Epithelial cell of esophagus (primary cell): ENCODE data around the gene HCFC1.

ENCODE experiments used
- DNase-seq: peaks from one replicate; pipeline ENCODE4 v3.0.0; 2010; ENCODE audit warnings: low read depth
- H3K4me3 ChIP-seq: 2 replicates; pipeline ENCODE4 v1.5.1; 2011; ENCODE audit warnings: mild to moderate bottlenecking, low read length, control low read depth
- TF ChIP-seq, protein P1 (sequence below): IDR thresholded peaks from 2 replicates; pipeline ENCODE4 v1.5.1; 2011; ENCODE audit warnings: low read depth, mild to moderate bottlenecking, low read length, control low read depth, inconsistent platforms; ENCODE audit not compliant: insufficient read depth; ENCODE audit errors: missing control alignments

Gene HCFC1

DNA sequence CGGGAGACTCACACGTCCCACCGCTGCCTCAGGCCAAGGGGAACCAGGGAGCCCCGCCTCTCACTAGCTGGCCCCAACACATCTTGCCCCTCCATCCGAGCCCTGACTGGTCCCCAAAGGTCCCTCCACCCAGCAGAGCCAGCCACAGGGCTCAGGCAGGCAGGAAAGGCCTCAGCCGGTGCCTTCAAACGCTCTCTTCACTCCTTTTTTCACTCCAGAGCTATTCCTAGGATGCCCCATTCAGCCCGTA, 44.0 kb downstream of the HCFC1 start:
- no peak for DNase-seq
- H3K4me3 ChIP-seq: peak overlapping the region; percentile 55
- TF ChIP-seq, protein P1, sequence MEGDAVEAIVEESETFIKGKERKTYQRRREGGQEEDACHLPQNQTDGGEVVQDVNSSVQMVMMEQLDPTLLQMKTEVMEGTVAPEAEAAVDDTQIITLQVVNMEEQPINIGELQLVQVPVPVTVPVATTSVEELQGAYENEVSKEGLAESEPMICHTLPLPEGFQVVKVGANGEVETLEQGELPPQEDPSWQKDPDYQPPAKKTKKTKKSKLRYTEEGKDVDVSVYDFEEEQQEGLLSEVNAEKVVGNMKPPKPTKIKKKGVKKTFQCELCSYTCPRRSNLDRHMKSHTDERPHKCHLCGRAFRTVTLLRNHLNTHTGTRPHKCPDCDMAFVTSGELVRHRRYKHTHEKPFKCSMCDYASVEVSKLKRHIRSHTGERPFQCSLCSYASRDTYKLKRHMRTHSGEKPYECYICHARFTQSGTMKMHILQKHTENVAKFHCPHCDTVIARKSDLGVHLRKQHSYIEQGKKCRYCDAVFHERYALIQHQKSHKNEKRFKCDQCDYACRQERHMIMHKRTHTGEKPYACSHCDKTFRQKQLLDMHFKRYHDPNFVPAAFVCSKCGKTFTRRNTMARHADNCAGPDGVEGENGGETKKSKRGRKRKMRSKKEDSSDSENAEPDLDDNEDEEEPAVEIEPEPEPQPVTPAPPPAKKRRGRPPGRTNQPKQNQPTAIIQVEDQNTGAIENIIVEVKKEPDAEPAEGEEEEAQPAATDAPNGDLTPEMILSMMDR: no peak

- H3K4me3 ChIP-seq: peak overlapping the region; percentile 55
- TF ChIP-seq, protein P1: no peak
- peak; percentile 11 for DNase-seq
These were observed 44.6 kb downstream of the HCFC1 start for GRCh38 chrX:153926858-153927671.

- no peak for DNase-seq
- TF ChIP-seq, protein P1: no peak
- H3K4me3 ChIP-seq: no peak overlapping the region
These were observed 45.1 kb downstream of the HCFC1 start for GRCh38 chrX:153926552-153926857.

DNA sequence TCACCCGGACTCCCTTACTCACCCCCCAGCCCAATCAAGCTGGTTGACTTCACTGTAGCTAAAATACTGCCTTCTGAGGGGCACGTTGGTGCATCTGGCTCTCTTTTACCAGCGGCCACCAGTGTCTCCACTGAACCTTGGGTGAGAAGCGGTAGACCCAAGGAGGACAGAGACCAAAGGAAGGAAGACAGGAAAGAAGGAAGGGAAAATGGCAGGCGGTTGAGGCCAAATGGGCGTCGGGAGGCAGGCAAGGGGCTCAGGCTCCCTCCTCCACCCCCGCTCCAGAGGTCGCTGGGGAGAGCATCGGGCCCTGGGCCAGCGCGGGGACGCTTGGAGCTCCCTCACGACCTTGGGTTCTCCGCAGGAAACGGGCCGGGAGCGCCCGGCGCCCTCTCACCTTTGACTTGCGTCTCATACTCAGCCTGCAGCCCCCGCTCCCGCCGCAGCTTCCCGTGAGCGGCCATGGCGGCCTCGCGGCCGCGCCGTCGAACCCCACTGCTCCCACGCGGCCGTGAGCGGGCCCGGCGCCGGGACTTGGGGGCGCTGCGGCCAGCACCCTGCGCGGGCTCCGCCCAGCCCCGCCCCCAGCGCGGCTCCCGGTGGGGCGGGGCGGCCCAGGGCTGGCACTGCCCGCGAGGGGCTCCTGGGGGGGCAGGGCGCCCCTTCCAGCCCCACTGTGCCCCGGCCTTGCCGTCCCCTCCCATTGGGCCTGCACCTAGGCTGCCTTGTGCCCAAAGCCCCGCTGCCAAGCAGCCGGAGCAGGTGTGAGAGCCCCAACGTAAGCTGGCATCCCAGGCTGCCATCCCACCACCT, 45.7 kb downstream of the HCFC1 start, which contains the start of gene ARHGAP4:
Gene ARHGAP4, minus strand, starts transcription at position 526 of the 813 bp plus-strand sequence. Its CDS starts 62 bp downstream, at position 464.
- H3K4me3 ChIP-seq: peak within 1 kb of the TSS; percentile 55
- TF ChIP-seq, protein P1: no peak
- DNase-seq: no peak

- H3K4me3 ChIP-seq: no peak overlapping the region
- no peak for DNase-seq
- TF ChIP-seq, protein P1: no peak
These were observed 46.3 kb downstream of the HCFC1 start for GRCh38 chrX:153925387-153925738.

DNA sequence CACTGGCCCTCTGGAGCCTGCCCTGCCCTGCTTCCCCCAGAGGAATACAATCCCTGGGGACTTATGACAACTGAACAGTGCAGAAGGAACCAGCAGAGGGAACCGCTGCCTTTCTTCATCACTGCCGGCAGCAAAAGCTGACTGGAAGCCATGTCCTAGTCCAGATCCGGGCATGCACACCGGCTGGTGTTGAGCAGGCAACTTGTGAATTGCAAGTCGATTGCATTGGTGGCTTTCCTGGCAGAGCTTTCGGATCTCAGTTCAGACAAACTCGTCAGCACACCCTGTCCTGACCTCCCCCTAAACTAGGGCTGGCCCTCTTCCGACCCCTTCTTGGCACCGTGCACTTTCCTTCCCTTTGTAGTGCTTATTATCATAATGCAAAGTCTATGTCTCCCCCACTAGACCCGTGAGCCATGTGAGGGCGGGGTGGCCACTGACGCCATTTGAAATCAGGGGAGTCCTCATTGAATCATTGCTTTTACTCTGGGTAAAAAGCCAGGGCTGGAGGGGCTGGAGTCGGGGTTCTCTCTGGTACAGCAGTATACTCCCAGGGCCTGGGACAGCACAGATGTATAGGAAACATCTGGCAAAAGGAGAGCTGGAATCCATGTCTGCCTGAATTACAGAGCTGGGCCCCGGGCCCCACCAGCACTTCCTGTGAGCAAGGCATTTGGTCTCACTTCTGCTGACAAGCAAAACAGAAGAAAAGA, 47.3 kb downstream of the HCFC1 start:
- DNase-seq: peak; percentile 38
- no peak overlapping the region for H3K4me3 ChIP-seq
- TF ChIP-seq, protein P1: peak; percentile 28
